B cell (primary cell): Measurements from ENCODE around the gene RTN4.

Source experiments
- EZH2 ChIP-seq: IDR thresholded peaks from 2 replicates; pipeline ENCODE4 v1.6.1; 2012; ENCODE audit warnings: borderline replicate concordance, low read depth, mild to moderate bottlenecking, moderate library complexity, low read length; ENCODE audit not compliant: insufficient read depth, poor library complexity, severe bottlenecking
- TF ChIP-seq, protein P1 (sequence below): fragments of 200-600 bp; IDR thresholded peaks from one replicate; pipeline ENCODE4 v1.8.0; 2022; ENCODE audit warnings: antibody characterized with exemption, mild to moderate bottlenecking

DNA sequence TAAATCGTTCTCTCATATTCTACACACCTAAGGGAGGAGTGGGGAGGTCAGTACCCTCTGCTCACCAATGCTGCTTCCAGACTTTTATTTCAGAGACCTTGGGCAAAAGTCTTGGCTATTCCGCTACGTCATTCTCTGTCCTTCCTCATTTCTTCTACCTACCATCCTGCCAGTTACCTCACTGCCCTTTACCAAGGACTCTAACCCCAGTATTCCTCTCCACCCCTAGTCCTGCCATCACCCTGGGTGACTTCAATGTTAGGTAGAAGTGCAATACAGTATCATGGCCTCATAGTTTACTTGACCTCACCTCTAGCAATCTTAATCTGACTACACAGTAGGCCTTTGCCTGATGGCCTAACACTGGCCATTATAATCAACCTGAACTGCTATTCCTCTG, 27.8 kb downstream of the RTN4 start:
- TF ChIP-seq, protein P1, sequence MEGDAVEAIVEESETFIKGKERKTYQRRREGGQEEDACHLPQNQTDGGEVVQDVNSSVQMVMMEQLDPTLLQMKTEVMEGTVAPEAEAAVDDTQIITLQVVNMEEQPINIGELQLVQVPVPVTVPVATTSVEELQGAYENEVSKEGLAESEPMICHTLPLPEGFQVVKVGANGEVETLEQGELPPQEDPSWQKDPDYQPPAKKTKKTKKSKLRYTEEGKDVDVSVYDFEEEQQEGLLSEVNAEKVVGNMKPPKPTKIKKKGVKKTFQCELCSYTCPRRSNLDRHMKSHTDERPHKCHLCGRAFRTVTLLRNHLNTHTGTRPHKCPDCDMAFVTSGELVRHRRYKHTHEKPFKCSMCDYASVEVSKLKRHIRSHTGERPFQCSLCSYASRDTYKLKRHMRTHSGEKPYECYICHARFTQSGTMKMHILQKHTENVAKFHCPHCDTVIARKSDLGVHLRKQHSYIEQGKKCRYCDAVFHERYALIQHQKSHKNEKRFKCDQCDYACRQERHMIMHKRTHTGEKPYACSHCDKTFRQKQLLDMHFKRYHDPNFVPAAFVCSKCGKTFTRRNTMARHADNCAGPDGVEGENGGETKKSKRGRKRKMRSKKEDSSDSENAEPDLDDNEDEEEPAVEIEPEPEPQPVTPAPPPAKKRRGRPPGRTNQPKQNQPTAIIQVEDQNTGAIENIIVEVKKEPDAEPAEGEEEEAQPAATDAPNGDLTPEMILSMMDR = no peak
- TF ChIP-seq EZH2 = no peak
